Measurements from ENCODE around the gene CASR.

The CASR gene

GRCh38 chr3:122281891-122282290 is 98.4 kb downstream of the CASR start:
- no peak for TF ChIP-seq CTCF (IDR thresholded peaks at IDR 0.05)
- DNase-seq (ENCODE audit: low spot score), result no peak
- H3K4me3 ChIP-seq, result no peak overlapping the region
- H3K27ac ChIP-seq, result no peak overlapping the region

GRCh38 chr3:122283796-122284445 is 100.5 kb downstream of the CASR start:
- Histone ChIP-seq H3K4me3 (no peak overlapping the region), H3K27ac (no peak overlapping the region)
- TF ChIP-seq CTCF (IDR thresholded peaks at IDR 0.05), result no peak
- DNase-seq (ENCODE audit: low spot score), result no peak

GRCh38 chr3:122284486-122284885 is 101.0 kb downstream of the CASR start:
- Histone ChIP-seq H3K27ac (no peak overlapping the region), H3K4me3 (no peak overlapping the region)
- no peak for DNase-seq (ENCODE audit: low spot score)
- TF ChIP-seq CTCF (IDR thresholded peaks at IDR 0.05), result no peak

GRCh38 chr3:122294359-122294758 is 110.9 kb downstream of the CASR start:
- no peak overlapping the region for H3K27ac ChIP-seq
- no peak overlapping the region for H3K4me3 ChIP-seq
- DNase-seq (ENCODE audit: low spot score), result no peak
- TF ChIP-seq CTCF (IDR thresholded peaks at IDR 0.05), result no peak

GRCh38 chr3:122295266-122296062 is 112.0 kb downstream of the CASR start:
- TF ChIP-seq CTCF (IDR thresholded peaks at IDR 0.05), result no peak

GRCh38 chr3:122298239-122298638 is 114.8 kb downstream of the CASR start:
- H3K4me3 ChIP-seq, result no peak overlapping the region
- TF ChIP-seq CTCF (IDR thresholded peaks at IDR 0.05), result no peak
- no peak overlapping the region for H3K27ac ChIP-seq
- no peak for DNase-seq (ENCODE audit: low spot score)

More at GRCh38 chr3:122295266-122296062, 112.0 kb downstream of the CASR start:
- H3K4me3 ChIP-seq, result no peak overlapping the region
- H3K27ac ChIP-seq, result no peak overlapping the region
- DNase-seq (ENCODE audit: low spot score), result no peak

GRCh38 chr3:122299215-122299614 is 115.7 kb downstream of the CASR start:
- no peak for TF ChIP-seq CTCF (IDR thresholded peaks at IDR 0.05)
- no peak overlapping the region for H3K27ac ChIP-seq
- DNase-seq (ENCODE audit: low spot score), result no peak
- no peak overlapping the region for H3K4me3 ChIP-seq

Measured in coronary artery (tissue), 2 donors.